Stimulated activated CD8-positive, alpha-beta memory T cell treated with anti-CD3 and anti-CD28 coated beads, Interleukin-2, amount 100 ng/mL, for 1 hour (primary cell): ENCODE measurements around the gene GPC4.
"Not testable (repeated sequence)": the region's sequence is repeated elsewhere in the genome, so short reads cannot be mapped to it uniquely, and the experiment has no call there.

Source experiments
- DNase-seq, 2 donors: peaks; one replicate each; pipeline ENCODE4 v3.0.0-alpha.2; 2020; ENCODE audit warnings: low read depth in 2 of 2

The GPC4 gene

GRCh38 chrX:133366735-133367134 is 48.6 kb downstream of the GPC4 start:
- no peak for DNase-seq

DNA sequence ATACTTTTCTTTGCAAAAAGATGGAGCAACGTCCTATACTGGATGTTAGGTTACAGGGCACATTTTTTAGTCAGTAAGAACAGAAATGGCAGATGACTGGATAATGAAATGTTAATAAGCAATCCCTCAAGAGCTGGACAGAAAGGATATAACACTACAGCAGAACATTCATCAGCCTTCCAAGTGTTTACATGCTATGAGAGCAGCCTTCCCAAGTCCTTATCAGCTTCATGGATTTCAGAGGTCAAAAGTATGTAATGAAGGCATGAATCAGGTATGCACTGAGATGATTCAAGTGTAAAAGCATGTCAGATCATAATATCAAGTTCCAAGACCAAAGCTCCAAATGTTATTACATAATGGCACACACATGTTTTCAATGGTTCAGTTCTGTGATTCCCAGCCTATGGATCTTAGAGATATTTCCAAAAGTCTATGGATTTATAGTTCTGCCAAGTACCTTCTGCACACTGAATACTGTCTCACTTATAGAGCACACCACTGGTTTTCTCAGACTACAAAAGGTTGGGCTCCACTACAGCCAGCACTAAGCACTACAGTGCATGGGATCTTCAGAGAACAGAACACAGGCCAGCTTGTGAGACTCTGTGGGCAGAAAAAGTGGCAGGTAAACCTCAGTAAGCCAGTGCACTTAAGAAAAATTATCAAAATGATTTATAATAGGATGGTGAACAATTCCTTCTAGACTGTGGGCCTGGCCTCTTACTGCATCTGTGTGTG is 49.2 kb downstream of the GPC4 start:
- no peak for DNase-seq

- no peak for DNase-seq
Measured at GRCh38 chrX:133364865-133365264, 50.4 kb downstream of the GPC4 start.

DNA sequence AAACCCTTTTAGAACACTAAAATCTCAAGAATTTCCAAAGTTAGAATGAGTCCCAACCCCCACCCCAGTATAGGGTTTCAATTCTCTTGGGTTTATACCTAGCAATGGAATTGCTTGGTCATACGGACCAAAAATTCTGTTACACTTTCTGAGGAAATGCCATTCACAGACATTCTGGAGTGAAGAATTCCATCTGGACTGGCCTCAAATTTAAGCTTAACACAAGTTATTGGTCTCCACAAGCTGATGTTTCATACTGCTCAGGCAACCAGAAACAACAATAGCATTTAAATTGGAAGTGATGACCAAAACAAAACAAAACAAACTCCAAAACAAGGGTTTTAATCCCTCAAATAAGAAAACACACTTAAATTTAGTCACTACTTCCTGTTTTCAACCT is 51.1 kb downstream of the GPC4 start:
- no peak for DNase-seq

DNA sequence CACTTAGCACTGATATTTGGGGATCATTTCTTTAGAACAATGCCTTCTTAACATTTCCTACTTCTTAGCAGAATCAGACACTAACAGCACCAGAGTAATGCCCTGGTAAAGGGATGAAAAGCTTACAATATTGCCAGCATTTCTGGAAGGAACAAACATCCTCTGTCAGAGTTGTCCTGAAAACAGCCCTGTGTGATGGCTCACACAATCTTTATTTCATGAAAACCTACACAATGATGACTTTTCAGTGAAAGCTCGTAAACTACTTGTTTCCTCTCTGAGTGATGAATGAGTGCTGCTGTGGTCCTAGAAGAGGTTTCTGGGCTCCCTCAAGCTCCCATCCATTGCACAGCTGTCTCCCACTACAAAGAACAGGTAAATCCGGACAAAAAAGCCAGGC is 52.8 kb downstream of the GPC4 start:
- no peak for DNase-seq

GRCh38 chrX:133359466-133359865 is 55.8 kb downstream of the GPC4 start:
- no peak for DNase-seq

- no peak for DNase-seq
Measured at GRCh38 chrX:133353233-133353632, 62.1 kb downstream of the GPC4 start.

DNA sequence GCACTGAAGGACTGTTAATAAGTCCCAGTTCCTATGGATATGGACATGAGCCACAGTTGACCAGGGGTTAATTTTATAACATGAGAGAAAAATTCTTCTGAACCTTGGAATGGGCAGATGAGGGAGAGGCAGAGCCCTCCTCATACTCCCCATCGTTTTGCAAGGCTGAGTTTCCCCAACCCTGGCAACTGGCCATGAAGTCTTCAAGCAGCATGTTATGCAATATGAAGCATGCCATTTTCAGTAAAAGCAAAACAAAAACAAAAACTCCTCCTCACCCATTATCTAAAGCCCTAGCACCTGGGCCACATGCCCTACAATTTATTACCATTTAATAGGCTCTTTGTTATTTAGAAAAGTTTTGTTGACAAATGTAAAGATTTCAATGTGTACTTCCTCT is 64.5 kb downstream of the GPC4 start:
- no peak for DNase-seq

- DNase-seq, result no peak
Measured at GRCh38 chrX:133346026-133346425, 69.3 kb downstream of the GPC4 start.

DNA sequence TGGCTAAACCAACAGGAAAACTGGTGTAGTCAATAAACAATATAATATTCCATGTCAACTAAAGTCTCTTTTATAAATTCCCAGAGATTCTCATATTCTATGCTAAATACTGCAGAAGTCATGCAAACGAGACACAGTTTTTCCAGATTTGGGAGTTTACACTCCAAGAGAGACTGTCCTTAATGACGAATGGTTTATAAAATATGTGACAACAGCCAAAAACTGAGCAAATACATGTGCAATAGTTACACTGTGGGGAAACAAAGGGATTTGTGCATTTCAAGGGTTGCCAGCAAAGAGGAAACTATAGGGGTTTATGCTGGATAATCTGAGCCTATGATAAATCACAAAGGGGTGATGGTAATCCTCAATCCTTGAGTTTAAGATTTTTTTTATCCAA is 75.7 kb downstream of the GPC4 start:
- no peak for DNase-seq

DNA sequence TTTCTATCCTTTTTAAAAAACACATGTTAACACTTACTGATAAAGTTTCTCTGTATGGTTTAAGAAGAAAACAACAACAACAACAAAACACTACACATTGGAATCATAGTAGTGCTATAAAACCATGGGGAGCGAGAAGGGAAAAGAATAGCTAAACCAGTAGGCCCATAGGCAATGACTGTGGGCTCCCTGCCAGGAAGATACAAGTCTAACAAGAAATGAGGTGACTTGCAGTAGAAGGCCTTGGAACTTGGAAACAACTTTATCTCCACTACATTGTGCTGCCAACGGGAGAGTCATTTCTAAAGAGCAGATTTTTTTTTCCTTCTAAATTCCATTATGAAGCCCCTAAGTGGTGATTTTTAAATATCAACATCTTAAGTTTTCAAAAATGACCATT is 78.0 kb downstream of the GPC4 start:
- DNase-seq, result no peak

DNA sequence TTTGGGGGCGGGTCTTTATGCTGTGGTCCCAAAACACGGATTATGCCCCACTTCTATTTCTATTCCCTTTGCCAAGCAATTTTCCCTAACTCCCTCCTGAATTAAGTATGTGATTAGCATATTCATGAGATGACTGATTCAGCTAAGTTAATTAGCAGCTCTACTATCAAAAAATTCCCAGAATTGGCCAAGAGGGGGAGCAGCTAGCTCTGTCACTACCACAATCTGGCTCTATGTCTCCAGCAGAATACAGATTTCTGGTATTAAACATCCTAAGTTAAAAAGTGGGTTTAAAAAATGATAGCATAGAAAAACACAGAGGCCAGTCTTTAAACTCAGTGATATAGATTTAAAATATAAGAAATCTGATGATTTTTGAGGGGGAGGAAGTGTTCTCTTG is 80.3 kb downstream of the GPC4 start:
- DNase-seq, result no peak

GRCh38 chrX:133333154-133333750 is 82.0 kb downstream of the GPC4 start:
- no peak for DNase-seq

DNA sequence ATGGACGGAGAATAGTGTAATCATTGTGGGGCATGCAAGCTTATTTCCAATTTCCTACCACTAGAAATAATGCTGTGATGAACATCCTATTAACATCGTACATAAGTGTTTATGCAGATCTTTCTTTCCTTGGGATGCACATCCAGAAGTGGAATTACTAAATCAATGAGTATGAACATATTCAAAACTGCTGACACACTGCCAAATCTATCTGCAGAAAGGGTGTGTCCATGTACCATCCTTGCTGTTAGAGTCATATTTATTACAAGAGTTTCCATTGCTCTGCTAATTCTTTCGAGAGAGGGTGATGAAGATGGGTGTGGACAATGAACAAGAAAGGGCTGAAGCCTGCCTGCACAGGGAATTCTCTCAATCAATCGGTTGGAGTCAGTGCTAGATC is 82.6 kb downstream of the GPC4 start:
- no peak for DNase-seq

GRCh38 chrX:133330956-133331355 is 84.3 kb downstream of the GPC4 start:
- DNase-seq, result no peak

- no peak for DNase-seq
Measured at GRCh38 chrX:133325422-133325821, 89.9 kb downstream of the GPC4 start.

DNA sequence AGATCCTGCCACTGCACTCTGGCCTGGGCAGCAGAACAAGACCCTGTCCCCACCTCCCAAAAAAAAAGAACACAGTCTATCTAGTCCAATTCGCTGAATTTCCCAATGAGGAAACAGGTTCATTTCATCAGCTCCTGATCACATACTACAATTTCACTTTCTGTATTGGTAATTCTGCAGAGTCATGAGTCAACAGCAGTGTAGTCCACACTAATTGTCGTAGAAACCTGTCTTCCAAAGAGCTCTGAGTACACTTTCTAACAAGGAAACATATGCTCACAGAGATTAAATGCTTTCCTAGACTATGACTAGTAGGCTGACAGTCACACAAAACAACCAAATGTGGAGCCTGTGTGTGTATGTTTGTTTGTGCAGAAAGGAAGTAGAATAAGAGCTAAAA is 91.9 kb downstream of the GPC4 start:
- DNase-seq, result no peak

DNA sequence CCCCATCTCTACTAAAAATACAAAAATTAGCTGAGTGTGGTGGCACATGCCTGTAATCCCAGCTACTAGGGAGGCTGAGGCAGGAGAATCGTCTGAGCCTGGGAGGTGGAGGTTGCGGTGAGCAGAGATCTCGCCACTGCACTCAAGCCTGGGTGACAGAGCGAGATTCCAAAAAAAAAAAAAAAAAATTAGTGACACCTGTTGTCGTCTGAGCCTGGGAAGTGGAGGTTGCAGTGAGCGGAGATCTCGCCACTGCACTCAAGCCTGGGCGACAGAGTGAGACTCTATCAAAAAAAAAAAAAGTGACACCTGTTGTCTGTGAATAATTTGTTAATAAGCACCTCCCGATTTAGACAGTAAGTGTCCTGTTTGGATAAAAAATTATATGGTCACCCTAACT is 93.0 kb downstream of the GPC4 start:
- not testable (repeated sequence) for DNase-seq

DNA sequence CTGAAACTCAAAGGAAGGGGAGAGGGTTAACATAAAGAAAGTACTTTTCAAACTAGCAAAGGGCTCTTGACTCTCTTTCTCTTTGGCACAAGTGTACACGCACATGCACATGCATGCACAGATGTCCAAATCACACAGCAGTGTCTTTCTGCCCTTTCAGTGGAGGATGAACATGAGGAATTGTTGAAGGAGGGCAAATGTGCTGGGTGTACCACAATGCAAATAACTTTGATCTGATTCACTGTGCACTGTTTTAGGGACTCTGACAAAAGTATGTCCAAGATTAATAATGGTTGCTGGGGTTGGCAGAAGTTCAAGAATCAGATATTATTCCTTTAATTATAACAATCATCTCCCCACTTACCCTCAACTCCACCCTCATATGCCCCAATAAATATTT is 93.8 kb downstream of the GPC4 start:
- DNase-seq, result no peak

DNA sequence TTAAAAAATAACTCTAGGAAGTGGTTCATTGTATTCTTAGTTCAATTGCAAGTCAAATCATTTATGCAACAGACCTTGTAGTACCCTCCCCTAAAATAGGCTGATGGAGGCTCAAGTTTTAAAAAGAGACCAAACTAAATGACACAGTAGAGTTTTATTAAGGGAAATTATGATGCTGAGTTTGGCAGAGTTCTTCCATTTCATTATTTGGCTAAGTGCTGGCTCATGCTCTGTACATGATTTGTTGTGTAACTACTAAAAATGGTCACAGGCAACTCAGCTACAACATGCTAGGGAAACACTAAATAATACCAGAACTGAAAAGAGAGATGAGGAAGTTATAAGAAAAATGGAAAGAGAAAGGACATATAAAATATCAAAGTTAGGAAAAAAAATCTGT is 101.0 kb downstream of the GPC4 start:
- DNase-seq, result no peak

DNA sequence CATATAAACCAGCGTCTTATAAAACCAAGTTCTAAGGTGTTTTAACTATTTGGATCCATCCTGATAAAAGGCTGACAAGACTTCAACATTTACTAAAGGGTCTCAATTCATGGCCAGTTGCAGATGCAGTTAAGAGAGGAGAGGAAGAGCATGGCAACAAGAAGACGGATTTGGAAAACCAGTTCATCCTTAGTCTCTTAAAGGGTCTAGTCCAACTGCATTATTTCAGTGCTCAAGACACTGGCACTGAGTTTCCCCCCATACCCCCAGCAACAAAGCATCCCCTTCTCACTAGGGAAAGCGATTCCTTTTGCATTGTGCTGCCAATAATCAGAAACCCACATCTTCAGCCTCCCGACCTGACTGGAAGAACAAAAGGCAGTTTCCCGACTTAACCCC is 106.8 kb downstream of the GPC4 start:
- DNase-seq, result no peak

DNA sequence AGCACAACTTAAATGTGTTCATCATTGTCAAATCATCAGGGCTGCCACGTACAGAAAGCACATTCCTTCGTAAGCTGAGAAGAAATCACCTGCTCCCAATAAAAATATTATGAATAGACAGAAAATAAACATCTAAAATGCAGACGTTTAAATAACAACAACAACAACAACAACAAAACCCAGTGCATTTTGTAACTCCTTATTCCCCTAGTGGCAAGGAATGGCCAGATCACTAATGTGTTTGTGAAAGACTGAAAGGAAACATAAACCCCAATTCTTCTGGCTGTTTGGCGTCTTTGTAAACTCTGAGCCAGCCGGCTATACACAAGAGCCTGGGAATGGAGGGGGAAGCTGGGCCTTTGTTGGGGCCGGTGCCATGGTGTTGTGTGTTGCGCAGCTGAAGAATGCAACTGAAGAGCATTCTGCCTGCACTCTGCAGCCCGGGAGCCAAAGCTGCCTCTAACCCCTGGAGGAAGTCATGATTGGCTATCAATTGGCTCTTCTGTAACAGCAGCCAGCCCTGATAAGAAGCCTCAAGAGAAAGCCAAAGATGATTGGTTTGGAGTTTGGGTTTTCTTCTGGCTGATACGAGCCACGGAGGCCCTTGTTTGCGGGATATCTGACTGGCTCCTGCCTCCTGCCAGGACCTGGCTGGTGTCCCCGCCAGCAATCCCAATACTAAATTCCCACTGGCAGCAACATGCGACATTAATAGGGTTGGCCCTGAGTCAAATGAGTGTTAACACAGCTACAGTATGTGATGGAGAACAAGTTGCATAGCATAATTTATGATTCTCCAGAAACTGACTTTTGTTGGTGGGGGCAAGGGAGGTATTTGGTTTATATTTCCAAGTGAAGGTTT is 107.4 kb downstream of the GPC4 start:
- no peak for DNase-seq

- DNase-seq, result no peak
Measured at GRCh38 chrX:133307094-133307493, 108.2 kb downstream of the GPC4 start.
